GM18502 (cell line): ENCODE results near the gene GMPPA.
A peak's percentile ranks its signal among the peaks of the same experiment; 100 is the strongest.

Experiments used
- ATAC-seq: cut with Tn5 transposase; IDR thresholded peaks from one replicate; pipeline ENCODE4 v1.9.1; 2021; ENCODE audit warnings: mild to moderate bottlenecking; ENCODE audit not compliant: unreplicated experiment, poor library complexity

Gene GMPPA

GRCh38 chr2:219533930-219534661, 35.4 kb downstream of the GMPPA start:
- no peak for ATAC-seq

- ATAC-seq = no peak
These were observed 37.7 kb downstream of the GMPPA start for GRCh38 chr2:219536425-219536824.

- no peak for ATAC-seq
These were observed 38.3 kb downstream of the GMPPA start for GRCh38 chr2:219536967-219537366.

GRCh38 chr2:219537657-219538488, 39.2 kb downstream of the GMPPA start:
- no peak for ATAC-seq

- ATAC-seq = no peak
These were observed 39.8 kb downstream of the GMPPA start for GRCh38 chr2:219538504-219538951.

GRCh38 chr2:219538956-219539788, 40.5 kb downstream of the GMPPA start:
- ATAC-seq = no peak

GRCh38 chr2:219539926-219540678, 41.4 kb downstream of the GMPPA start:
- no peak for ATAC-seq

- ATAC-seq = no peak
These were observed 42.3 kb downstream of the GMPPA start for GRCh38 chr2:219540784-219541504.

GRCh38 chr2:219541611-219542180, 43.0 kb downstream of the GMPPA start:
- ATAC-seq = peak; percentile 56

GRCh38 chr2:219542931-219543595, 44.4 kb downstream of the GMPPA start:
- peak; percentile 45 for ATAC-seq

GRCh38 chr2:219543596-219544358, 45.1 kb downstream of the GMPPA start, which contains the start of the genes CHPF and TMEM198:
TSS of gene CHPF (minus strand) at chr2:219543809. CDS start at chr2:219543538, 271 bp downstream.
TSS of gene TMEM198 (plus strand) at chr2:219544028. CDS start at chr2:219544728, 700 bp downstream.
- peak; percentile 79 for ATAC-seq

GRCh38 chr2:219544567-219544966, 45.9 kb downstream of the GMPPA start:
- no peak for ATAC-seq

- no peak for ATAC-seq
These were observed 46.7 kb downstream of the GMPPA start for GRCh38 chr2:219545295-219545942.

GRCh38 chr2:219545943-219546352, 47.3 kb downstream of the GMPPA start:
- no peak for ATAC-seq

- ATAC-seq = no peak
These were observed 48.9 kb downstream of the GMPPA start for GRCh38 chr2:219547621-219548020.

GRCh38 chr2:219548990-219549389, 50.3 kb downstream of the GMPPA start:
- no peak for ATAC-seq

- ATAC-seq = no peak
These were observed 50.9 kb downstream of the GMPPA start for GRCh38 chr2:219549619-219550018.
